ENCODE data around the gene ACOT7.
A peak's percentile ranks its signal among the peaks of the same experiment; 100 is the strongest.

DNA sequence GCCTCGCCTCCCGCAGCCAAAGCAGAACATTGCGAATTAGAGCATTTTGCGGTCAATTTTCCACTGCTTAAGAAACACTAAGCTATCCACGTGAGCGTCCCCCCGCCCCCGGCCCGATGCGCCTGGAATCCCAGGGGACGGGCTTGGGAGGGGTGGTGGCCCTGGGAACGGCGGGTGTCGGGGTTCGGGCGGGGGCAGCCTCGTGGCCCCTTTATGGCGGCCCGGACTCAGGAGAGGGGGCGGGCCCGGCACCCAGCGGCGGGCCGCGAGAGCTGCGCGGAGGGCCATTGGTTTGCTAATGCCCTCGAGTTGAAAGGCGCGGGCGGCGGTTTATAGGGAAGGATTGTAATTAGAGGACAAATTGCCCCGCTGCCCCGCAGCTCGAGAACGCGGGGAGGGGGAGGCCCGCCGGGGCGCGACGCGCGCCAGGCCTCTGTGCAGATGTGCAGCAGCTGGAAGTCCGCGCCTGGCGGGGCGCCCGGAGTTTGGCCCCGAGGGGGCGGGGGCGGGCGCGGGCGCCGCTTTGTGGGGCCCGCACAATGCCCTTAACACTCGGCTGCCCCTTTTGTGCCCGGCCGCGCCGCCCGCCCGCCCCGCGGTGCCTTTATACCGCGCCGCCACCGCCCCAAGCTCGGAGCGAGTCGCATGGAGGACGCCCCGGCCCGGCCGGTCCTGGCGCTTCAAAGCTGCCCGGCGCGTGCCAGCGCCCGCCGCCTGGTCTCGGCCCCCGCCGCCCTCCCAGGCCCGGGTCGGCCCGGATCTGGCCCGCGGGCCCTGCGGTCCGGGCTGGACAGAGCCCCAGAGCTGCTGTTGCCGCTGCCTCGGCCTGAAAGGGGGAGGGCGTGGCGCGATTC is 151.5 kb downstream of the ACOT7 start:
- no peak for TF ChIP-seq CTCF (IDR thresholded peaks at IDR 0.05; ENCODE audit: low read length)
- 0 out of 2 replicates have a peak, but pooled peaks have one; percentile 59 for TF ChIP-seq EZH2 (IDR thresholded peaks at IDR 0.05; ENCODE audit: borderline replicate concordance, low read length)
